H1 (cell line): Measurements from ENCODE around the gene JUP. TPM values are rescaled to one million over a fixed set of nuclear protein-coding genes. Genes with fewer than 3 reads are reported as not detected.

Source experiments
- CTCF ChIA-PET: fragments of 300-600 bp; sonication (Branson Sonifier 250); formaldehyde crosslinking; loops from one replicate; lab custom pipeline; 2021; ENCODE audit not compliant: partially characterized antibody; lab: Charles Lee
- POLR2A ChIA-PET: fragments of 300-600 bp; sonication (Branson Sonifier 250); formaldehyde crosslinking; loops from one replicate; lab custom pipeline; 2021; ENCODE audit warnings: inconsistent platforms; ENCODE audit not compliant: partially characterized antibody; lab: Charles Lee
- DNase-seq, 2 experiments: peaks; one replicate each; pipeline versions ENCODE4 v3.0.0 to v3.0.0-alpha.2; 2010 to 2022; ENCODE audit warnings: low spot score in 2 of 2, low read depth in 1 of 2, mixed read lengths in 1 of 2
- FAIRE-seq: peaks from 2 replicates; lab custom pipeline; 2011; peaks lifted over from hg19 to GRCh38; lab: Jason Lieb, UNC
- H2AFZ ChIP-seq: 2 replicates; pipeline ENCODE4 v1.8.1; 2012; ENCODE audit warnings: low read length, inconsistent platforms
- H2AK5ac ChIP-seq: 2 replicates; pipeline ENCODE4 v1.6.1; 2013; ENCODE audit warnings: low read depth, low read length
- H2BK120ac ChIP-seq: replicated peaks from 2 replicates; pipeline ENCODE3; 2013; ENCODE audit warnings: low read depth, low read length, inconsistent platforms
- H2BK12ac ChIP-seq: 2 replicates; pipeline ENCODE4 v1.6.1; 2013; ENCODE audit warnings: low read depth, low read length
- H2BK15ac ChIP-seq: 2 replicates; pipeline ENCODE4 v1.6.1; 2013; ENCODE audit warnings: low read length
- H2BK20ac ChIP-seq: 2 replicates; pipeline ENCODE4 v1.6.1; 2013; ENCODE audit warnings: low read length
- H2BK5ac ChIP-seq: 2 replicates; pipeline ENCODE4 v1.6.1; 2013; ENCODE audit warnings: low read depth, low read length
- H3K14ac ChIP-seq: 2 replicates; pipeline ENCODE4 v1.6.1; 2013; ENCODE audit warnings: inconsistent platforms; ENCODE audit not compliant: insufficient read length
- H3K18ac ChIP-seq: 2 replicates; pipeline ENCODE4 v1.6.1; 2013; ENCODE audit warnings: low read length; ENCODE audit errors: extremely low read depth
- H3K23ac ChIP-seq: 2 replicates; pipeline ENCODE4 v1.6.1; 2013; ENCODE audit warnings: inconsistent platforms; ENCODE audit not compliant: insufficient read length
- H3K23me2 ChIP-seq: 2 replicates; pipeline ENCODE4 v1.6.1; 2013; ENCODE audit warnings: low read depth, low read length
- H3K27ac ChIP-seq: 2 replicates; pipeline ENCODE4 v1.6.1; 2011; ENCODE audit warnings: low read depth, low read length, inconsistent platforms
- H3K27me3 ChIP-seq, 4 experiments: replicated peaks in 1 of 4; 1 replicate in 1 of 4; 2 replicates in 3 of 4; pipeline versions ENCODE4 v1.6.1 to v1.8.1; 2011 to 2013; ENCODE audit warnings: low read length in 3 of 4, mild to moderate bottlenecking in 3 of 4, inconsistent platforms in 2 of 4, mixed read lengths in 2 of 4, moderate library complexity in 1 of 4; ENCODE audit not compliant: control insufficient read depth in 3 of 4, insufficient read depth in 3 of 4; ENCODE audit errors: extremely low read depth in 1 of 4
- H3K36me3 ChIP-seq, 4 experiments: 2 replicates each; pipeline versions ENCODE4 v1.6.1 to v1.8.1; 2011 to 2013; ENCODE audit warnings: mild to moderate bottlenecking in 4 of 4, low read length in 3 of 4, moderate library complexity in 2 of 4, control low read depth in 1 of 4, inconsistent platforms in 1 of 4; ENCODE audit not compliant: insufficient read depth in 4 of 4, control insufficient read depth in 2 of 4
- H3K4ac ChIP-seq: replicated peaks from 2 replicates; pipeline ENCODE3; 2013; ENCODE audit warnings: low read length, low read depth, mixed read lengths, inconsistent platforms; ENCODE audit not compliant: insufficient read length
- H3K4me1 ChIP-seq, 4 experiments: replicated peaks in 1 of 4; 1 replicate in 1 of 4; 2 replicates in 3 of 4; pipeline versions ENCODE4 v1.6.1 to v1.8.1; 2011 to 2013; ENCODE audit warnings: low read length in 3 of 4, inconsistent platforms in 2 of 4, mixed read lengths in 1 of 4; ENCODE audit not compliant: insufficient read depth in 4 of 4, control insufficient read depth in 3 of 4
- H3K4me2 ChIP-seq, 2 experiments: 2 replicates each; pipeline versions ENCODE4 v1.6.1 to v1.8.1; 2011 to 2013; ENCODE audit warnings: low read depth in 2 of 2, low read length in 2 of 2, control low read depth in 1 of 2, inconsistent platforms in 1 of 2, mild to moderate bottlenecking in 1 of 2; ENCODE audit not compliant: insufficient read depth in 1 of 2
- H3K4me3 ChIP-seq, 4 experiments: fragments of 200-600, 300-600 bp in 1 of 4; sonication (generic), shearing (Covaris generic), sonication (Bioruptor Twin) in 1 of 4; 2 replicates each; pipeline versions ENCODE4 v1.5.1 to v1.8.1; 2011 to 2016; ENCODE audit warnings: low read length in 4 of 4, low read depth in 3 of 4, control low read depth in 2 of 4, inconsistent platforms in 2 of 4, mild to moderate bottlenecking in 2 of 4, mixed read lengths in 1 of 4, moderate library complexity in 1 of 4; ENCODE audit not compliant: insufficient read depth in 2 of 4; ENCODE audit errors: extremely low read depth in 1 of 4
- H3K56ac ChIP-seq: replicated peaks from 2 replicates; pipeline ENCODE3; 2013; ENCODE audit warnings: low read depth, mild to moderate bottlenecking, mixed read lengths, low read length, inconsistent platforms; ENCODE audit not compliant: insufficient read length
- H3K79me1 ChIP-seq: 2 replicates; pipeline ENCODE4 v1.6.1; 2013; ENCODE audit warnings: low read depth, low read length, control low read depth
- H3K79me2 ChIP-seq, 2 experiments: 2 replicates each; pipeline versions ENCODE4 v1.6.1 to v1.8.1; 2012 to 2013; ENCODE audit warnings: low read length in 2 of 2, mild to moderate bottlenecking in 2 of 2, inconsistent platforms in 1 of 2; ENCODE audit not compliant: insufficient read depth in 2 of 2, control insufficient read depth in 1 of 2
- H3K9ac ChIP-seq, 4 experiments: replicated peaks in 1 of 4; 1 replicate in 1 of 4; 2 replicates in 3 of 4; pipeline versions ENCODE4 v1.6.1 to v1.8.1; 2011 to 2013; ENCODE audit warnings: low read depth in 3 of 4, low read length in 3 of 4, control low read depth in 2 of 4, mild to moderate bottlenecking in 2 of 4, moderate library complexity in 2 of 4, inconsistent platforms in 1 of 4; ENCODE audit errors: extremely low read depth in 1 of 4
- H3K9me3 ChIP-seq, 2 experiments: 2 replicates each; pipeline versions ENCODE4 v1.6.1 to v1.8.1; 2012 to 2013; ENCODE audit warnings: mild to moderate bottlenecking in 2 of 2, moderate library complexity in 2 of 2, control low read depth in 1 of 2, inconsistent platforms in 1 of 2, low read depth in 1 of 2, low read length in 1 of 2, mixed read lengths in 1 of 2; ENCODE audit not compliant: insufficient read depth in 2 of 2
- H4K20me1 ChIP-seq, 2 experiments: replicated peaks in 1 of 2; 2 replicates each; pipeline versions ENCODE3 to v1.8.1; 2011 to 2013; ENCODE audit warnings: inconsistent platforms in 2 of 2, low read length in 2 of 2, mild to moderate bottlenecking in 1 of 2; ENCODE audit not compliant: insufficient read depth in 2 of 2, control insufficient read depth in 1 of 2
- H4K5ac ChIP-seq: 2 replicates; pipeline ENCODE4 v1.6.1; 2013; ENCODE audit warnings: low read length, low read depth, mixed read lengths, inconsistent platforms; ENCODE audit not compliant: insufficient read length
- H4K8ac ChIP-seq: 2 replicates; pipeline ENCODE4 v1.8.0; 2013; ENCODE audit warnings: mild to moderate bottlenecking, moderate library complexity, low read length, inconsistent platforms; ENCODE audit not compliant: insufficient read depth; ENCODE audit errors: extremely low read depth
- H4K91ac ChIP-seq: replicated peaks from 2 replicates; pipeline ENCODE3; 2013; ENCODE audit warnings: low read length, mixed read lengths, inconsistent platforms; ENCODE audit not compliant: insufficient read length
- BRCA1 ChIP-seq: IDR thresholded peaks from 2 replicates; pipeline ENCODE4 v1.6.1; 2012; ENCODE audit warnings: low read depth, low read length, improper control_type of control experiment
- JUND ChIP-seq: IDR thresholded peaks from 2 replicates; pipeline ENCODE4 v1.6.1; 2011; ENCODE audit warnings: mild to moderate bottlenecking, improper control_type of control experiment, low read length
- KDM1A ChIP-seq: fragments of 200-600, 300-600 bp; sonication (generic); IDR thresholded peaks from 2 replicates; pipeline ENCODE4 v1.7.1; 2016; ENCODE audit warnings: mild to moderate bottlenecking, low read length, borderline replicate concordance
- PHF8 ChIP-seq: fragments of 200-600 bp; sonication (generic); conservative IDR thresholded peaks from 2 replicates; pipeline ENCODE4 v1.7.1; 2012; ENCODE audit warnings: low read depth, mild to moderate bottlenecking, inconsistent platforms, low read length, moderate library complexity
- POLR2A ChIP-seq, 2 experiments: IDR thresholded peaks; 1 replicate in 1 of 2; 2 replicates in 1 of 2; pipeline ENCODE4 v1.6.1; 2011; ENCODE audit warnings: low read depth in 2 of 2, low read length in 2 of 2, mild to moderate bottlenecking in 2 of 2; ENCODE audit errors: control extremely low read depth in 1 of 2
- POU5F1 ChIP-seq: IDR thresholded peaks from 2 replicates; pipeline ENCODE4 v1.6.1; 2011; ENCODE audit warnings: low read depth, mild to moderate bottlenecking, low read length, moderate library complexity
- RAD21 ChIP-seq, 2 experiments: IDR thresholded peaks in 1 of 2; conservative IDR thresholded peaks in 1 of 2; 2 replicates each; pipeline ENCODE4 v1.6.1; 2011; ENCODE audit warnings: low read depth in 2 of 2, low read length in 2 of 2, improper control_type of control experiment in 1 of 2, inconsistent platforms in 1 of 2, mild to moderate bottlenecking in 1 of 2, moderate library complexity in 1 of 2
- RFX5 ChIP-seq: IDR thresholded peaks from 2 replicates; pipeline ENCODE4 v1.6.1; 2011; ENCODE audit warnings: low read depth, low read length, improper control_type of control experiment, borderline replicate concordance
- ZNF274 ChIP-seq: IDR thresholded peaks from 2 replicates; pipeline ENCODE4 v1.7.0; 2012; ENCODE audit warnings: low read length, borderline replicate concordance; ENCODE audit errors: extremely low read depth
- WGBS, 2 experiments: shearing (Covaris generic) in 1 of 2; methylation state at CpG; one replicate each; pipeline versions ENCODE4 v1.1.6 to v1.1.7; 2013 to 2015; ENCODE audit warnings: low lambda C conversion rate in 2 of 2, mixed read lengths in 2 of 2, inconsistent platforms in 1 of 2, low coverage in 1 of 2, missing lambda C conversion rate in 1 of 2; ENCODE audit not compliant: insufficient replicate concordance in 2 of 2, insufficient coverage in 1 of 2, insufficient read length in 1 of 2; ENCODE audit errors: extremely low coverage in 1 of 2, missing lambda C conversion rate in 1 of 2; 5-methylcytosine and 5-hydroxymethylcytosine counted together
- polyA plus RNA-seq, 7 experiments: library from polyadenylated mRNA; depleted of rRNA in 3 of 7; stranded (reverse) in 5 of 7; unstranded in 2 of 7; fragments of >200 nt in 5 of 7; fragments of 200-250 nt in 2 of 7; gene quantifications; 1 replicate in 5 of 7; 2 replicates in 1 of 7; 4 replicates in 1 of 7; pipeline versions ENCODE4 v1.2.1 to v1.2.3, GENCODE V29; 2011 to 2013; ENCODE audit warnings: missing spikeins in 2 of 7, mixed read lengths in 2 of 7
- total RNA-seq: library from RNA; stranded (reverse); fragmentation: NEBNext Ultra II Directional; extraction: Animal tissue kit (Norgen Biotek cat#: 25700); gene quantifications from 2 replicates; pipeline ENCODE4 v1.2.1, GENCODE V29; 2021
- TF ChIP-seq, protein P1 (sequence below), 3 experiments: IDR thresholded peaks; 1 replicate in 2 of 3; 2 replicates in 1 of 3; pipeline versions ENCODE4 v1.5.1 to v1.6.1; 2011; ENCODE audit warnings: low read length in 3 of 3, mild to moderate bottlenecking in 3 of 3, inconsistent platforms in 2 of 3, low read depth in 1 of 3, moderate library complexity in 1 of 3; ENCODE audit not compliant: insufficient read depth in 1 of 3; ENCODE audit errors: control extremely low read depth in 1 of 3
- TF ChIP-seq, protein P2 (sequence below): IDR thresholded peaks from 2 replicates; pipeline ENCODE4 v1.6.1; 2011; ENCODE audit warnings: low read depth, mild to moderate bottlenecking, low read length; ENCODE audit not compliant: insufficient read depth

Gene JUP
- total and polyA plus RNA-seq, 2 of the 8 experiments (the other 6 are each of a cell fraction or from before 2014, with no cell fraction given): 62.8 to 102 TPM

DNA sequence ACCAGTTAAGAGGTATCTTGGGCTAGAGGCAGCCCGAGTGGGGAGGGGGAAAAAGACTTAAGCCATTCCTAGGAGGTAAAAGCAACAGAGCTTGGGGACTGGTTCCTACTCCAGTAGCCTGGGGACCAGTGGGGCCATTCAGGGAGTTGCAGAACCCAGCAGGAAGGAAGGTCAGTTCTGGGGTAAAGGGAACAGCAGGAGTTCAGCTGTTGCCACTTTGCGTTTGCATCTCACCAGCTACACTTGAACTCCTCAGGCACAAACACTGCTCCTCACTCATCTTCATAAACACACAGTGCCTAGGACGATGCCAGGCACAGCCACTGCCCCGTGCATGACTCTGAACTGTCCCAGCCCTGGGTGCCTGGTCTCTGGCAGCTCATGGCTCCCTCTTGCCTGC lies 56.0 kb downstream of the JUP start:
- DNase-seq (no peak), FAIRE-seq (no peak)
- 69% methylated on average over 4 of the region's 4 CpGs; no CpG with 5 or more reads in 1 of the 2 experiments for WGBS, 2 experiments
- ChIA-PET POLR2A (interaction anchor here (0.6 to 18.3 kb wide), 6 partner anchors 10 to 134 kb away, joined by 3 to 215 read pairs (median 6); partner anchors contain the start of genes EIF1 and JUP), CTCF (interaction anchor here (0.6 to 3.2 kb wide), 5 partner anchors 11 to 1255 kb away, joined by 3 to 18 read pairs (median 4); partner anchors contain the start of gene P3H4)
- Histone ChIP-seq H2BK5ac (no peak overlapping the region), H3K79me1 (no peaks in the 10 kb centered on the region), H4K5ac (no peak overlapping the region), H3K4me2 (no peak overlapping the region), H4K8ac (no peak overlapping the region), H2AK5ac (no peak overlapping the region), H3K27ac (no peak overlapping the region), H3K79me2 (no peaks in the 10 kb centered on the region), H2BK120ac (no peak overlapping the region), H3K4me3 (no peak overlapping the region), H3K4ac (no peak overlapping the region), H3K27me3 (peaks cover 14 to 45% (median 38%) of the 10 kb centered on the region in 4 experiments), H2BK12ac (no peak overlapping the region), H3K9ac (no peak overlapping the region), H2AFZ (no peak overlapping the region), H4K20me1 (peaks cover 5% of the 10 kb centered on the region in 2 experiments), H3K9me3 (no peaks in the 10 kb centered on the region), H4K91ac (no peak overlapping the region), H3K4me1 (peaks cover 0 to 3% (median 0%) of the 10 kb centered on the region in 4 experiments; a peak in 5 of 7 replicates), H3K18ac (no peak overlapping the region), H3K23me2 (peaks cover 13% of the 10 kb centered on the region), H2BK15ac (no peak overlapping the region), H3K23ac (no peak overlapping the region), H2BK20ac (no peak overlapping the region), H3K56ac (no peak overlapping the region), H3K36me3 (no peaks in the 10 kb centered on the region), H3K14ac (no peak overlapping the region)
- TF ChIP-seq JUND (no peak), PHF8 (no peak), POU5F1 (no peak), BRCA1 (no peak), KDM1A (no peak), ZNF274 (no peak), RFX5 (no peak), RAD21 (IDR thresholded peaks at IDR 0.05 in 1 of 2, conservative IDR thresholded peaks at IDR 0.05 in 1 of 2; ENCODE audit: low read depth in 2 of 2, low read length in 2 of 2) (no peak), POLR2A (IDR thresholded peaks at IDR 0.05; ENCODE audit: control extremely low read depth in 1 of 2, low read depth in 2 of 2, low read length in 2 of 2) (no peak)
- TF ChIP-seq, protein P1, sequence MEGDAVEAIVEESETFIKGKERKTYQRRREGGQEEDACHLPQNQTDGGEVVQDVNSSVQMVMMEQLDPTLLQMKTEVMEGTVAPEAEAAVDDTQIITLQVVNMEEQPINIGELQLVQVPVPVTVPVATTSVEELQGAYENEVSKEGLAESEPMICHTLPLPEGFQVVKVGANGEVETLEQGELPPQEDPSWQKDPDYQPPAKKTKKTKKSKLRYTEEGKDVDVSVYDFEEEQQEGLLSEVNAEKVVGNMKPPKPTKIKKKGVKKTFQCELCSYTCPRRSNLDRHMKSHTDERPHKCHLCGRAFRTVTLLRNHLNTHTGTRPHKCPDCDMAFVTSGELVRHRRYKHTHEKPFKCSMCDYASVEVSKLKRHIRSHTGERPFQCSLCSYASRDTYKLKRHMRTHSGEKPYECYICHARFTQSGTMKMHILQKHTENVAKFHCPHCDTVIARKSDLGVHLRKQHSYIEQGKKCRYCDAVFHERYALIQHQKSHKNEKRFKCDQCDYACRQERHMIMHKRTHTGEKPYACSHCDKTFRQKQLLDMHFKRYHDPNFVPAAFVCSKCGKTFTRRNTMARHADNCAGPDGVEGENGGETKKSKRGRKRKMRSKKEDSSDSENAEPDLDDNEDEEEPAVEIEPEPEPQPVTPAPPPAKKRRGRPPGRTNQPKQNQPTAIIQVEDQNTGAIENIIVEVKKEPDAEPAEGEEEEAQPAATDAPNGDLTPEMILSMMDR (IDR thresholded peaks at IDR 0.05; ENCODE audit: control extremely low read depth in 1 of 3, insufficient read depth in 1 of 3, low read depth in 1 of 3, low read length in 3 of 3): no peak
- TF ChIP-seq, protein P2, sequence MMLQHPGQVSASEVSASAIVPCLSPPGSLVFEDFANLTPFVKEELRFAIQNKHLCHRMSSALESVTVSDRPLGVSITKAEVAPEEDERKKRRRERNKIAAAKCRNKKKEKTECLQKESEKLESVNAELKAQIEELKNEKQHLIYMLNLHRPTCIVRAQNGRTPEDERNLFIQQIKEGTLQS: no peak
